ENCODE measurements around the gene COX8A. TPM values are rescaled to one million over a fixed set of nuclear protein-coding genes. Genes with fewer than 3 reads are reported as not detected.

The COX8A gene
- total and polyA plus RNA-seq, 2 of the 8 experiments (the other 6 are each of a cell fraction or from before 2014, with no cell fraction given), result 365 to 1,720 TPM

DNA sequence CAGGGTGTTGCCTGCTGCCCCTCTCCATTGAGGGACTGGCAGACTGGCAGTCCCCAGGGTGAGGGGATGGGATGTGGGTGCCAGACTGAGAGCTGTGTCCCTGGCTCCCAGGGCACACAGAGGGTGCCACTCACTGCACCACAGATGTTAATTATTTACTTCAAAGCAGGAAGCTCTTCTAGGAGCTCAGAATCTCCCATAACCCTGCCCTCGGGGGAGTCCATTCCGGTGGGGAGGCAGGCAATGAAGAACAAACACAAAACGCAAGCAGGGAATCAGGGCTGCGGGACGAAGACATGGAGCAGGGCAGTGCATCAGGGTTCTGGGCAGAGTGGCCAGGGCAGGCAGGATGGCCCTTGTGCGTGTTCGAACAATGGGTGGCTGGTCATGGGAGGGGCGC lies 37.0 kb downstream of the COX8A start:
- no peaks in the 10 kb centered on the region for H3K36me3 ChIP-seq (ENCODE audit: control insufficient read depth in 2 of 4, insufficient read depth in 4 of 4, low read length in 3 of 4)
- no peak overlapping the region for H2BK20ac ChIP-seq (ENCODE audit: low read length)
- no peak overlapping the region for H2BK15ac ChIP-seq (ENCODE audit: low read length)
- no peak overlapping the region for H3K14ac ChIP-seq (ENCODE audit: insufficient read length)
- H2AFZ ChIP-seq (ENCODE audit: low read length), result no peak overlapping the region
- H2AK5ac ChIP-seq (ENCODE audit: low read depth, low read length), result 0 out of 2 replicates have a peak overlapping the region, but pooled peaks have one; percentile 24
- peaks cover 21% of the 10 kb centered on the region; the same call in 1 of the 2 replicates for H3K23me2 ChIP-seq (ENCODE audit: low read depth, low read length)
- H4K5ac ChIP-seq (ENCODE audit: insufficient read length, low read depth, low read length), result no peak overlapping the region
- ChIA-PET POLR2A (ENCODE audit: partially characterized antibody) (interaction anchor here (0.7 to 1.8 kb wide), 2 partner anchors 11 to 619 kb away, joined by 3 to 8 read pairs; no protein-coding TSS in a partner anchor), CTCF (ENCODE audit: partially characterized antibody) (no interaction called here)
- H4K8ac ChIP-seq (ENCODE audit: extremely low read depth, insufficient read depth, low read length), result no peak overlapping the region; the same call in 1 of the 2 replicates
- peaks cover 0 to 6% of the 10 kb centered on the region in 2 experiments; a peak in 1 of 4 replicates for H3K9me3 ChIP-seq (ENCODE audit: insufficient read depth in 2 of 2, low read depth in 1 of 2, low read length in 1 of 2)
- no peak for FAIRE-seq
- no peak overlapping the region for H2BK12ac ChIP-seq (ENCODE audit: low read depth, low read length)
- H4K91ac ChIP-seq (replicated peaks; ENCODE audit: insufficient read length, low read length), result no peak overlapping the region
- no peak overlapping the region for H3K4me2 ChIP-seq (ENCODE audit: insufficient read depth in 1 of 2, low read depth in 2 of 2, low read length in 2 of 2)
- no peak overlapping the region for H3K23ac ChIP-seq (ENCODE audit: insufficient read length)
- H3K27me3 ChIP-seq (replicated peaks in 1 of 4; ENCODE audit: control insufficient read depth in 3 of 4, extremely low read depth in 1 of 4, insufficient read depth in 3 of 4, low read length in 3 of 4), result peaks cover 19 to 88% (median 66%) of the 10 kb centered on the region in 4 experiments
- H3K4me3 ChIP-seq (ENCODE audit: extremely low read depth in 1 of 4, insufficient read depth in 2 of 4, low read depth in 3 of 4, low read length in 4 of 4), result no peak overlapping the region
- H4K20me1 ChIP-seq (replicated peaks in 1 of 2; ENCODE audit: control insufficient read depth in 1 of 2, insufficient read depth in 2 of 2, low read length in 2 of 2), result peaks cover 1 to 5% of the 10 kb centered on the region in 2 experiments
- H3K4ac ChIP-seq (replicated peaks; ENCODE audit: insufficient read length, low read depth, low read length), result no peak overlapping the region
- no peaks in the 10 kb centered on the region; the same call in 1 of the 2 replicates for H3K79me1 ChIP-seq (ENCODE audit: low read depth, low read length)
- H3K27ac ChIP-seq (ENCODE audit: low read depth, low read length), result no peak overlapping the region
- no peak overlapping the region for H2BK120ac ChIP-seq (replicated peaks; ENCODE audit: low read depth, low read length)
- WGBS, 2 experiments (ENCODE audit: extremely low coverage in 1 of 2, insufficient coverage in 1 of 2, insufficient read length in 1 of 2, insufficient replicate concordance in 2 of 2, low coverage in 1 of 2, low lambda C conversion rate in 2 of 2, missing lambda C conversion rate in 1 of 2), result 95% methylated on average over 8 of the region's 8 CpGs; no CpG with 5 or more reads in 1 of the 2 experiments
- H3K18ac ChIP-seq (ENCODE audit: extremely low read depth, low read length), result no peak overlapping the region
- no peak for DNase-seq (ENCODE audit: low read depth in 1 of 2, low spot score in 2 of 2)
- peaks cover 0 to 15% (median 8%) of the 10 kb centered on the region in 4 experiments; a peak in 5 of 7 replicates for H3K4me1 ChIP-seq (replicated peaks in 1 of 4; ENCODE audit: control insufficient read depth in 3 of 4, insufficient read depth in 4 of 4, low read length in 3 of 4)
- H2BK5ac ChIP-seq (ENCODE audit: low read depth, low read length), result no peak overlapping the region
- H3K56ac ChIP-seq (replicated peaks; ENCODE audit: insufficient read length, low read depth, low read length), result no peak overlapping the region
- no peak overlapping the region for H3K9ac ChIP-seq (replicated peaks in 1 of 4; ENCODE audit: extremely low read depth in 1 of 4, low read depth in 3 of 4, low read length in 3 of 4)
- no peaks in the 10 kb centered on the region for H3K79me2 ChIP-seq (ENCODE audit: control insufficient read depth in 1 of 2, insufficient read depth in 2 of 2, low read length in 2 of 2)
- TF ChIP-seq MAFK (IDR thresholded peaks at IDR 0.05; ENCODE audit: low read depth, low read length) (no peak), KDM5A (IDR thresholded peaks at IDR 0.05; ENCODE audit: low read length) (no peak), YY1 (IDR thresholded peaks at IDR 0.05; ENCODE audit: low read depth, low read length) (no peak), HDAC2 (IDR thresholded peaks at IDR 0.05; ENCODE audit: borderline replicate concordance in 1 of 2, low read depth in 2 of 2, low read length in 2 of 2) (no peak), NANOG (IDR thresholded peaks at IDR 0.05; ENCODE audit: insufficient read depth, low read depth, low read length, poor library complexity, severe bottlenecking) (no peak), POU5F1 (IDR thresholded peaks at IDR 0.05; ENCODE audit: low read depth, low read length) (no peak)
- TF ChIP-seq, protein P1, sequence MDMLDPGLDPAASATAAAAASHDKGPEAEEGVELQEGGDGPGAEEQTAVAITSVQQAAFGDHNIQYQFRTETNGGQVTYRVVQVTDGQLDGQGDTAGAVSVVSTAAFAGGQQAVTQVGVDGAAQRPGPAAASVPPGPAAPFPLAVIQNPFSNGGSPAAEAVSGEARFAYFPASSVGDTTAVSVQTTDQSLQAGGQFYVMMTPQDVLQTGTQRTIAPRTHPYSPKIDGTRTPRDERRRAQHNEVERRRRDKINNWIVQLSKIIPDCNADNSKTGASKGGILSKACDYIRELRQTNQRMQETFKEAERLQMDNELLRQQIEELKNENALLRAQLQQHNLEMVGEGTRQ (IDR thresholded peaks at IDR 0.05; ENCODE audit: low read length), result no peak
- TF ChIP-seq, protein P2, sequence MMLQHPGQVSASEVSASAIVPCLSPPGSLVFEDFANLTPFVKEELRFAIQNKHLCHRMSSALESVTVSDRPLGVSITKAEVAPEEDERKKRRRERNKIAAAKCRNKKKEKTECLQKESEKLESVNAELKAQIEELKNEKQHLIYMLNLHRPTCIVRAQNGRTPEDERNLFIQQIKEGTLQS (IDR thresholded peaks at IDR 0.05; ENCODE audit: insufficient read depth, low read depth, low read length), result no peak
- TF ChIP-seq, protein P3, sequence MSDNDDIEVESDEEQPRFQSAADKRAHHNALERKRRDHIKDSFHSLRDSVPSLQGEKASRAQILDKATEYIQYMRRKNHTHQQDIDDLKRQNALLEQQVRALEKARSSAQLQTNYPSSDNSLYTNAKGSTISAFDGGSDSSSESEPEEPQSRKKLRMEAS (IDR thresholded peaks at IDR 0.05), result no peak
